ENCODE results near the gene EXPH5.

DNA sequence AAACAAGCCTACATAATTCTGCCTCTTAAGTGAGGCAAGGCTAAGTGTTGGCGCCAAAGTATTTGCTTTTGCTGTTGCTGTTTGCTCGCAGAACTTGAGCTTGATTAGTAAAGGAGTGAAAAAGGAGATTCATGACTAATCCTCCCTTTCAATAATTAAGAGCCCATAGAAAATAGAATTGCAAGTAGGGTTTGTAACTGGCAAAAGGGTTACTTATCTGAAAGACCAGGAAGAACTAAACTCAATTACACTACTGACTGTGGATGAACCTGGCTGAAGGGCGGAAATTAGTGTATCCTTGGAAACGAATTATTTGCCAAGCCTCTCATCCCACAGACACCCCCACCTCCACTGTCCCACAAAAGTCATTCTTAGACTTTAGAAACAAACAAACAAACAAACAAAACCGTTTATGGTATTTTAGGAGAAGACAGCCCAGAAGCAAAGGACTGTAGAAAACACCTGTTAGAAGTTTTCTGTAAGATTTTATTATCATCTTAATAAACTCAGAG, 411 bp upstream of the EXPH5 start:
- TF ChIP-seq, protein P1, sequence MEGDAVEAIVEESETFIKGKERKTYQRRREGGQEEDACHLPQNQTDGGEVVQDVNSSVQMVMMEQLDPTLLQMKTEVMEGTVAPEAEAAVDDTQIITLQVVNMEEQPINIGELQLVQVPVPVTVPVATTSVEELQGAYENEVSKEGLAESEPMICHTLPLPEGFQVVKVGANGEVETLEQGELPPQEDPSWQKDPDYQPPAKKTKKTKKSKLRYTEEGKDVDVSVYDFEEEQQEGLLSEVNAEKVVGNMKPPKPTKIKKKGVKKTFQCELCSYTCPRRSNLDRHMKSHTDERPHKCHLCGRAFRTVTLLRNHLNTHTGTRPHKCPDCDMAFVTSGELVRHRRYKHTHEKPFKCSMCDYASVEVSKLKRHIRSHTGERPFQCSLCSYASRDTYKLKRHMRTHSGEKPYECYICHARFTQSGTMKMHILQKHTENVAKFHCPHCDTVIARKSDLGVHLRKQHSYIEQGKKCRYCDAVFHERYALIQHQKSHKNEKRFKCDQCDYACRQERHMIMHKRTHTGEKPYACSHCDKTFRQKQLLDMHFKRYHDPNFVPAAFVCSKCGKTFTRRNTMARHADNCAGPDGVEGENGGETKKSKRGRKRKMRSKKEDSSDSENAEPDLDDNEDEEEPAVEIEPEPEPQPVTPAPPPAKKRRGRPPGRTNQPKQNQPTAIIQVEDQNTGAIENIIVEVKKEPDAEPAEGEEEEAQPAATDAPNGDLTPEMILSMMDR (IDR thresholded peaks at IDR 0.05; ENCODE audit: low read length) = no peak
- TF ChIP-seq EZH2 (optimal IDR thresholded peaks at IDR 0.05; ENCODE audit: low read depth, low read length) = no peak
